Stimulated activated CD8-positive, alpha-beta memory T cell treated with anti-CD3 and anti-CD28 coated beads, Interleukin-15, amount 100 ng/mL, for 48 hours (primary cell): Measurements from ENCODE around the gene PLA2G2E.
"Not testable (repeated sequence)": the region's sequence is repeated elsewhere in the genome, so short reads cannot be mapped to it uniquely, and the experiment has no call there.

ENCODE experiments used
- DNase-seq, 2 donors: peaks; one replicate each; pipeline ENCODE4 v3.0.0-alpha.2; 2020; ENCODE audit warnings: low read depth in 2 of 2

PLA2G2E gene

GRCh38 chr1:19884312-19884711, 39.1 kb downstream of the PLA2G2E start:
- DNase-seq, result no peak

GRCh38 chr1:19882111-19883071, 41.0 kb downstream of the PLA2G2E start, which contains the start of gene OTUD3:
Gene OTUD3 (plus strand): TSS chr1:19882395. CDS start chr1:19882514, 119 bp downstream.
- peak; percentile 93 to 94 for DNase-seq

GRCh38 chr1:19880841-19881240, 42.6 kb downstream of the PLA2G2E start:
- DNase-seq, result not testable (repeated sequence)

- no peak for DNase-seq
These were observed 43.8 kb downstream of the PLA2G2E start for GRCh38 chr1:19879661-19880060.

GRCh38 chr1:19879227-19879626, 44.2 kb downstream of the PLA2G2E start:
- no peak for DNase-seq

- DNase-seq, result no peak
These were observed 44.8 kb downstream of the PLA2G2E start for GRCh38 chr1:19878637-19878985.

GRCh38 chr1:19877821-19878636, 45.4 kb downstream of the PLA2G2E start:
- no peak for DNase-seq

GRCh38 chr1:19877181-19877750, 46.2 kb downstream of the PLA2G2E start:
- DNase-seq, result no peak

GRCh38 chr1:19872190-19872589, 51.2 kb downstream of the PLA2G2E start:
- no peak for DNase-seq
